ENCODE data around the gene CDC20B.

- TF ChIP-seq GATA2 (IDR thresholded peaks at IDR 0.05; ENCODE audit: low read depth, low read length) = no peak
- TF ChIP-seq GATA3 (IDR thresholded peaks at IDR 0.05; ENCODE audit: low read depth, low read length) = no peak
Observed at GRCh38 chr5:55123365-55123764, 49.6 kb downstream of the CDC20B start.
